Progenitor cell of endocrine pancreas (in vitro differentiated cells): ENCODE results near the gene MYO7A. TPM values are rescaled to one million over a fixed set of nuclear protein-coding genes. Genes with fewer than 3 reads are reported as not detected.

Experiments
- DNase-seq: peaks from one replicate; pipeline ENCODE4 v3.0.0; 2021; ENCODE audit warnings: low spot score; ENCODE audit not compliant: unreplicated experiment
- H3K27ac Mint-ChIP-seq: 2 replicates; pipeline ENCODE4 v1.8.0; 2021; ENCODE audit warnings: mild to moderate bottlenecking, moderate library complexity, mixed read lengths
- H3K27me3 Mint-ChIP-seq: 2 replicates; pipeline ENCODE4 v1.8.0; 2021; ENCODE audit warnings: mixed read lengths
- H3K36me3 Mint-ChIP-seq: 2 replicates; pipeline ENCODE4 v1.8.0; 2022; ENCODE audit warnings: mixed read lengths; ENCODE audit not compliant: insufficient read depth
- H3K4me1 Mint-ChIP-seq: 2 replicates; pipeline ENCODE4 v1.8.0; 2021; ENCODE audit warnings: low read depth, mixed read lengths
- H3K4me3 Mint-ChIP-seq: 2 replicates; pipeline ENCODE4 v1.8.0; 2021; ENCODE audit warnings: low read depth, mild to moderate bottlenecking, moderate library complexity, mixed read lengths
- H3K9me3 Mint-ChIP-seq: 2 replicates; pipeline ENCODE4 v1.8.0; 2021; ENCODE audit warnings: low read depth, mixed read lengths
- total RNA-seq: library from RNA; stranded (reverse); gene quantifications from 2 replicates; pipeline ENCODE4 v1.2.1, GENCODE V29; 2021
- TF ChIP-seq, protein P1 (sequence below): fragments of 200-600 bp; sonication (generic); IDR thresholded peaks from one replicate; pipeline ENCODE4 v1.5.0; 2021; ENCODE audit warnings: antibody characterized with exemption, mild to moderate bottlenecking; ENCODE audit not compliant: unreplicated experiment

Gene MYO7A
- total RNA-seq, 1 donor from 2014 or later, result 5.7 TPM

DNA sequence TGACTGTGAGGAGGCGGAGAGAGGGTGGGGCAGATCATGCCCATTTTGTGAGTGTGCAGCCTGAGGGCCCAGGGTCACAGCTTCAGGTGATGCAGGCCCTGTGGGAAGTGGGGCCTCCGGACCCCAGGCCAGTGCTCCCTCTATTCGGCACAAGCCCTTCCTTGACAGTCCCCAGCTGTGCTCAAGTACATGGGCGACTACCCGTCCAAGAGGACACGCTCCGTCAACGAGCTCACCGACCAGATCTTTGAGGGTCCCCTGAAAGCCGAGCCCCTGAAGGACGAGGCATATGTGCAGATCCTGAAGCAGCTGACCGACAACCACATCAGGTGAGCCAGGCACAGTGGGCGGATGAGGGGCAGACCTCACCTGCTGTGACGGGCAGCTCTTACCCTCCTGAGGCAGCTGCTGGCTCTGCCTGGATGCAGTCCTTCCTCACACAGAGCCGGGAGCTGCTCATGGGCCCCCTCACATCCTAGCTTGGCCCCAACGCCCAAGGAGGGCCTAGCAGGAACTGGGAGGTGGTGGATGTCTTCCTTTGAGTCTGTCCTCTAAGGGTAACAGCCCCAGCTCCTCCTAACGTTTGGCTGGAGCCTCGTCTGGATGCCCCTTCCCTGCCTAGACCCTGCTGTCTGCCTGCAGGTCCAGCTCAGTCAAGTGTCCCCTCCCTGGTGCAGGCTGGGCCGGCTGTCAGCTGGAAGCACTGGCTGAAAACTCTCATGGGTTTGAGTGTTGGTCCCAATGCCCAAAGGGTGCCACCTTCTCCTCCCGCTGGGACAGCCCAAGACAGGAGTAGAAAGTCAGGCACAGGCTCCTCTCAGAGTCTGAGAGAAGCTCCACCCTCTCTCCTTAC lies 76.1 kb downstream of the MYO7A start:
- DNase-seq, result no peak
- Mint-ChIP-seq H3K27ac (no peak overlapping the region), H3K36me3 (no peaks in the 10 kb centered on the region)

DNA sequence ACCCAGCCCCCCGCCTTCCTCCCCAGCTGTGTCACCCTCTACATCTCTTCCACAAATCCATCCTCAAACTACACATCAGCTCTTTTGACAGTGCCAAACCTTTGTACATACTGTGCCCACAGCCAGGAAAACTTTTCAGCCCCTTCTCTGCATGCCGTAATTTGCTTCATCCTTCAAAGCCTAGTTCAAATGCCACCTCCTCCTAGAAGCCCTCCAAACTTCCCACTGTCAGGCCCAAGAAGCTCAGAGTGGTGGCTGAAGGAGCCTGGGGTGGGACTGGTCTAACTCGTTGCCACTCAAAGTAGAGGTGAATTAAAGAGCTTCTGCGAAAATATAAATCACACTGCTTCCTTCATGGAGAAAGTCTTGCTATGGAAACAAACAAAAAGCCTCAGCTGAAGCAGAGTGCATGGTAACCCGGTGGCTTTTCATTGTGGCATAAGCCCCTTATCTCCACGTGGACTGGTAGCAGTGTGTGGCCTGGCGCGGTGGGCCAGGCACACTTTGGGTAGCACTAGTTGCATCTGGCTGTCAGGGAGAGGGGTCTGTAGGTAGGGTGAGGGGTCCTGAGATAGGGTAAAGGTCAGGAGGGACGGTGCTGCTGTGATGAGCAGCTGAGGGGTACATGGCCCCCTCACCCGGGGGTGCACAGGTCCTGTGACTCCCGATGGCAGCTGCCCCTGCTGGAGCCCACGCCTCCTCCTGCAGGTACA lies 76.9 kb downstream of the MYO7A start:
- Mint-ChIP-seq H3K27me3 (peaks cover 6% of the 10 kb centered on the region), H3K27ac (no peak overlapping the region), H3K4me1 (no peaks in the 10 kb centered on the region), H3K4me3 (no peak overlapping the region), H3K36me3 (no peaks in the 10 kb centered on the region), H3K9me3 (no peaks in the 10 kb centered on the region)
- TF ChIP-seq, protein P1, sequence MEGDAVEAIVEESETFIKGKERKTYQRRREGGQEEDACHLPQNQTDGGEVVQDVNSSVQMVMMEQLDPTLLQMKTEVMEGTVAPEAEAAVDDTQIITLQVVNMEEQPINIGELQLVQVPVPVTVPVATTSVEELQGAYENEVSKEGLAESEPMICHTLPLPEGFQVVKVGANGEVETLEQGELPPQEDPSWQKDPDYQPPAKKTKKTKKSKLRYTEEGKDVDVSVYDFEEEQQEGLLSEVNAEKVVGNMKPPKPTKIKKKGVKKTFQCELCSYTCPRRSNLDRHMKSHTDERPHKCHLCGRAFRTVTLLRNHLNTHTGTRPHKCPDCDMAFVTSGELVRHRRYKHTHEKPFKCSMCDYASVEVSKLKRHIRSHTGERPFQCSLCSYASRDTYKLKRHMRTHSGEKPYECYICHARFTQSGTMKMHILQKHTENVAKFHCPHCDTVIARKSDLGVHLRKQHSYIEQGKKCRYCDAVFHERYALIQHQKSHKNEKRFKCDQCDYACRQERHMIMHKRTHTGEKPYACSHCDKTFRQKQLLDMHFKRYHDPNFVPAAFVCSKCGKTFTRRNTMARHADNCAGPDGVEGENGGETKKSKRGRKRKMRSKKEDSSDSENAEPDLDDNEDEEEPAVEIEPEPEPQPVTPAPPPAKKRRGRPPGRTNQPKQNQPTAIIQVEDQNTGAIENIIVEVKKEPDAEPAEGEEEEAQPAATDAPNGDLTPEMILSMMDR, result no peak
- DNase-seq, result no peak

More for the DNA sequence above, 76.1 kb downstream of the MYO7A start:
- TF ChIP-seq, protein P1, result no peak
- H3K27me3 Mint-ChIP-seq, result peaks cover 6% of the 10 kb centered on the region
- H3K9me3 Mint-ChIP-seq, result no peaks in the 10 kb centered on the region
- no peaks in the 10 kb centered on the region for H3K4me1 Mint-ChIP-seq
- H3K4me3 Mint-ChIP-seq, result no peak overlapping the region

DNA sequence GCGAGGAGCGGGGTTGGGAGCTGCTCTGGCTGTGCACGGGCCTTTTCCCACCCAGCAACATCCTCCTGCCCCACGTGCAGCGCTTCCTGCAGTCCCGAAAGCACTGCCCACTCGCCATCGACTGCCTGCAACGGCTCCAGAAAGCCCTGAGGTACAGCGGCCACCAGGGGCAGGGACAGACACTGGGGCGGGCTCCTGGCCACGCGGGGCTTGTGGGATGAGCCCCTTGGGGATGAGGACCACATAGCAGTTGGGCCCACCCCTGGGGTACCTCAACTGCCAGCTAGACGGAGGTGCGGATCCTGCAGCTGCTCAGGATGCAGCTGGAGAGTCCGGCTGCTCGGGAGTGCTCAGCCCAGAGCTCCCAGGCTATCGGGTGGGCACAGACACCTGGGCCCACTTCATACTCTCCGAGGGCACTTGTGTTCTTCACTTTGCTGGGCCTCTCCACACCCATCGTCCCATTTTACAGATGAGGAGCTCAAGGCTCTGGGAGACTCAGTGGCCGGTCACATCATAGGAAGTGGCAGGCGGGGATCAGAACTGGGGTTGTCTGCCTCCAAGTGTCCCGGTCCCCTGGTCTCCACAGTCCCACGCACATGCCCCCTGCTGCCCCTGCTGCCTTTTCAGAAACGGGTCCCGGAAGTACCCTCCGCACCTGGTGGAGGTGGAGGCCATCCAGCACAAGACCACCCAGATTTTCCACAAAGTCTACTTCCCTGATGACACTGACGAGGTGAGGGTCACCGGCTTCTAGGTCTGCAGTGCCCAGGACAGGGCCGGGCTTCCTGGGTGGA lies 77.6 kb downstream of the MYO7A start:
- Mint-ChIP-seq H3K27ac (no peak overlapping the region), H3K4me3 (no peak overlapping the region), H3K27me3 (peaks cover 6% of the 10 kb centered on the region), H3K4me1 (no peaks in the 10 kb centered on the region), H3K9me3 (no peaks in the 10 kb centered on the region), H3K36me3 (no peaks in the 10 kb centered on the region)
- DNase-seq, result no peak
- TF ChIP-seq, protein P1, result no peak

DNA sequence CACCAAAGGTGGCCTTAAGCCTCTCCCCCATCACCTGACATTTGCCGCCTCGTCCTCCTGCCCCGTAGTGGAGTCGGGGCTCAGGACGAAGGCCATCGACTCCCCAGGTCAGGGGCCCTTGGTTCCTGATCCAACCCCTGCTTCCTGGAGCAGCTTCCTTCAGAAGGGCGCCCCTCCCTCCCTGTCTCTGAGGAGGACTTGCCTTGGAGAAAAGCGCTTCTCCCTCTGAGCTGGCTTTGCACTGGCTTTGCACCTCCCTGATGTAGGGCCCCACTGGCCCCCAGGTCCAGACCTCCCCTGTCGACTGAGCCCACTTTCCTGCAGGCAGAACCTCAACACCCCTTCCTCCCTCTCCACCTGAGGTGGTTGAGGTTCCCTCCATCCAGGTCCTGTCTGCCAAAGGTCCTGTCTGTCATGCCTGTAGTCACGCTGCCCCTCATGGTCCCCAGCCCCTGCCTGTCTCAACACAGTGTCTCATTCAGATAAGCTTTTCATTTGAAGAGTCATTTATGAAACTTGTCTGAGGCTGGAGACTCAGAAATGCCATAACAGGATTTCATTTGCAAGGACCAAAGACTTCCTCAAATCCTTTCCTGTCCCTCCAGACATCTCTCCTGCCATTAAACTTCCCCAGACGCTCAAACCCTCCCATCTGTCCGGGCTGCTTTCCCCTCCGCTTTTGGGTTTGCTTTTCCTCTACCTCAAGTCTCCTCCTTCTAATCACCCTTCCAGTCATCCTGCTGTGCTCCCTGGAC lies 78.4 kb downstream of the MYO7A start:
- H3K27me3 Mint-ChIP-seq, result peaks cover 2% of the 10 kb centered on the region
- no peak for DNase-seq

More for the DNA sequence above, 78.4 kb downstream of the MYO7A start:
- Mint-ChIP-seq H3K36me3 (no peaks in the 10 kb centered on the region), H3K27ac (no peak overlapping the region), H3K4me3 (no peak overlapping the region), H3K4me1 (no peaks in the 10 kb centered on the region), H3K9me3 (no peaks in the 10 kb centered on the region)
- TF ChIP-seq, protein P1, result no peak
